AG04450 (cell line): Measurements from ENCODE around the gene HSH2D. TPM values are rescaled to one million over a fixed set of nuclear protein-coding genes. Genes with fewer than 3 reads are reported as not detected.
"Not testable (repeated sequence)": the region's sequence is repeated elsewhere in the genome, so short reads cannot be mapped to it uniquely, and the experiment has no call there.

Experiments
- CTCF ChIA-PET: fragments of 300-600, 350-600 bp; formaldehyde crosslinking; extraction: SDS; loops from one replicate; lab custom pipeline; 2022; ENCODE audit warnings: antibody characterized with exemption, inconsistent platforms; lab: Charles Lee
- POLR2A ChIA-PET: fragments of 350-600 bp; formaldehyde crosslinking; extraction: SDS; loops from one replicate; lab custom pipeline; 2021; ENCODE audit warnings: antibody characterized with exemption, inconsistent platforms; lab: Yijun Ruan, JAX
- DNase-seq: peaks from one replicate; pipeline ENCODE4 v3.0.0-alpha.2; 2011; ENCODE audit warnings: low read depth, low spot score
- H3K27ac ChIP-seq: one replicate; pipeline ENCODE4 v1.5.1; 2012; ENCODE audit warnings: low read depth, low read length, control low read depth
- H3K27me3 ChIP-seq: one replicate; pipeline ENCODE4 v1.6.0; 2012; ENCODE audit warnings: low read length; ENCODE audit not compliant: control insufficient read depth, insufficient read depth
- H3K4me3 ChIP-seq: 2 replicates; pipeline ENCODE4 v1.5.1; 2011; ENCODE audit warnings: mild to moderate bottlenecking, low read depth, low read length, control low read depth
- H3K9me3 ChIP-seq: 2 replicates; pipeline ENCODE4 v1.5.1; 2012; ENCODE audit warnings: low read length; ENCODE audit not compliant: control insufficient read depth, insufficient read depth
- polyA plus RNA-seq: library from polyadenylated mRNA; depleted of rRNA; stranded (reverse); fragments of >200 nt; gene quantifications from 2 replicates; pipeline ENCODE4 v1.2.3, GENCODE V29; 2011
- TF ChIP-seq, protein P1 (sequence below): IDR thresholded peaks from 2 replicates; pipeline ENCODE4 v1.5.1; 2011; ENCODE audit warnings: low read depth, low read length, control low read depth, inconsistent platforms

The HSH2D gene
- polyA plus RNA-seq, 1 experiment = not detected

DNA sequence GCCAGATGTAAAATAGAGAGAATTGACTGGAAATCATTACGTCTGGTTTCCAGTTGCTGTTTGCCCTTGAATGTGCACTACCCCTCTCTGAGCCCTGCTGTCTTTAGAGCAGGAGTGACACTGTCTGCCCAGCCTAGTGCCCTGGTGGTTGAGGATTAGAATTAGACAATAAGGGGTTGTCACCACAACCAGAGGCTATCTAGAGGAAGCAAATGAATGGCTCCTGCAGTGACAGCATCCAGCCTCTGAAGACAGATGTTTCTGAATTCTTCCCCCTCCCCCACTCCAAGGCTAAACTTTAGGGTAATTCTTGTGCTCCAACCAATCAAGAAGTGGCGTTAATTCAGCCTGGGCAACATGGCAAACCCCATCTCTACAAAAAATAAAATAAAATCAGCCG lies 29.8 kb upstream of the HSH2D start:
- Histone ChIP-seq H3K9me3 (peaks cover 7% of the 10 kb centered on the region; the same call in 1 of the 2 replicates), H3K27me3 (no peaks in the 10 kb centered on the region), H3K27ac (no peak overlapping the region), H3K4me3 (no peak overlapping the region)
- ChIA-PET POLR2A (no interaction called here), CTCF (no interaction called here)
- TF ChIP-seq, protein P1, sequence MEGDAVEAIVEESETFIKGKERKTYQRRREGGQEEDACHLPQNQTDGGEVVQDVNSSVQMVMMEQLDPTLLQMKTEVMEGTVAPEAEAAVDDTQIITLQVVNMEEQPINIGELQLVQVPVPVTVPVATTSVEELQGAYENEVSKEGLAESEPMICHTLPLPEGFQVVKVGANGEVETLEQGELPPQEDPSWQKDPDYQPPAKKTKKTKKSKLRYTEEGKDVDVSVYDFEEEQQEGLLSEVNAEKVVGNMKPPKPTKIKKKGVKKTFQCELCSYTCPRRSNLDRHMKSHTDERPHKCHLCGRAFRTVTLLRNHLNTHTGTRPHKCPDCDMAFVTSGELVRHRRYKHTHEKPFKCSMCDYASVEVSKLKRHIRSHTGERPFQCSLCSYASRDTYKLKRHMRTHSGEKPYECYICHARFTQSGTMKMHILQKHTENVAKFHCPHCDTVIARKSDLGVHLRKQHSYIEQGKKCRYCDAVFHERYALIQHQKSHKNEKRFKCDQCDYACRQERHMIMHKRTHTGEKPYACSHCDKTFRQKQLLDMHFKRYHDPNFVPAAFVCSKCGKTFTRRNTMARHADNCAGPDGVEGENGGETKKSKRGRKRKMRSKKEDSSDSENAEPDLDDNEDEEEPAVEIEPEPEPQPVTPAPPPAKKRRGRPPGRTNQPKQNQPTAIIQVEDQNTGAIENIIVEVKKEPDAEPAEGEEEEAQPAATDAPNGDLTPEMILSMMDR = no peak
- DNase-seq = no peak

DNA sequence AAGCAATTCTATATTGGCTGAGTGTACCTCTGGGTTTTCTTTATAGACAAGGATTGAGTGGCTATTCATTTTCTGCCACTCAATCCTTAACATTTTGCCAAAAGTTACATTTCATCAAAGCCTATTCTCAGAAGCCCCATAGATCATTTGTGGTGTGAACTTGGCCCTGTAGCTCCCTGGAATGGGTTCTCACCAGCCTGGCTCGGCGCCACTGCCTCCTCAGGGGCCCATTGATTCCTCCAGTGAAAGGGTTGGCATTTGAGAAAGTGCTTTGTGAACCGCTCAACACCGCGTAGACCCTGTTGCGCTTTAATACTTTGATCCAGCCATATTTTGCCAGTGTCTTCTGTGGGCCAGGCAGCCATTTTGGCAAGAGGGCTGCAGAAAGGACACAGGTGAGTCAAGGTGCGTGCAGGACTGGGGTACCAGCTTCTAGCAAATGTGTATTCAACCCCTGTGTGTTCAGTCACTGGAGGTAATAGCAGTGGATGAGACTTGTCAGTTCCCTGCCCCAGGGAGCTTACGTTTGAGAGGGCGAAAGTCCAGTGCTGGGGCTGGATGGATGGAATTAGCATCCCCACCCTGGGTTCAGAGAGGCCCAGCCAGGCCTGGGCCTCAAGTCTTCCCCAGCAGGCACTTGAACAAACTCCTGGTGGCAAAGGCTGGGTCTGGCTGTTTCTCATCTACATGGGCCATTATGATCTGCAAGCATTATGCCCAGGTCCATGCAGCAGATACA lies 28.0 kb upstream of the HSH2D start:
- POLR2A ChIA-PET = interaction anchor here (1.1 kb wide), 1 partner anchor 39 kb away, joined by 3 read pairs; the partner anchor contains the start of gene TPM4

DNA sequence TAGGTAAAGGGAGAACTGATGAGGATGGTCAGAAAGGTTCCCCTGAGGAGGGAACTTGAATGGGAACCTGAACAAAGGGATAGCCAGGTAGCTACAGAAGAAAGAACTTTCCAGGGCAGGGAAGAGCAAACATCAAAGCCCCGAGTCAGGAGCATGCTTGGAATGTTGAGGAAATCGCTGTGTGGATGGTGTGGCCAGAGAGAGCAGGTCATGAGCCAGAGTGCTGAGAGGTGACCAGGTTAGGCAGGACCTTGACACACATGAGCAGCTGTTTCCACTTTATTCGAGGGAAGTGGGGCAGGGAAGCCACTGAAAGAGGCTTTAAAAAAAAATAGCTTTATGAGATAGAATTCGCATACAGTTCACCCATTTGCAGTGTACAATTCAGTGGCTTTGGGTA lies 27.4 kb upstream of the HSH2D start:
- Histone ChIP-seq H3K9me3 (peaks cover 3% of the 10 kb centered on the region; the same call in 1 of the 2 replicates), H3K27me3 (no peaks in the 10 kb centered on the region), H3K4me3 (no peak overlapping the region), H3K27ac (no peak overlapping the region)
- ChIA-PET CTCF (no interaction called here), POLR2A (interaction anchor here (0.6 to 1.1 kb wide), 2 partner anchors 40 to 468 kb away, joined by 3 read pairs; partner anchors contain the start of gene TPM4)
- TF ChIP-seq, protein P1 = no peak
- no peak for DNase-seq

More for the DNA sequence above, 28.0 kb upstream of the HSH2D start:
- H3K27ac ChIP-seq = no peak overlapping the region
- no peak overlapping the region for H3K4me3 ChIP-seq
- CTCF ChIA-PET = interaction anchor here (1.2 kb wide), 1 partner anchor 52 kb away, joined by 4 read pairs; no protein-coding TSS in a partner anchor
- TF ChIP-seq, protein P1 = no peak
- no peaks in the 10 kb centered on the region for H3K27me3 ChIP-seq
- DNase-seq = no peak
- H3K9me3 ChIP-seq = peaks cover 6% of the 10 kb centered on the region; the same call in 1 of the 2 replicates

DNA sequence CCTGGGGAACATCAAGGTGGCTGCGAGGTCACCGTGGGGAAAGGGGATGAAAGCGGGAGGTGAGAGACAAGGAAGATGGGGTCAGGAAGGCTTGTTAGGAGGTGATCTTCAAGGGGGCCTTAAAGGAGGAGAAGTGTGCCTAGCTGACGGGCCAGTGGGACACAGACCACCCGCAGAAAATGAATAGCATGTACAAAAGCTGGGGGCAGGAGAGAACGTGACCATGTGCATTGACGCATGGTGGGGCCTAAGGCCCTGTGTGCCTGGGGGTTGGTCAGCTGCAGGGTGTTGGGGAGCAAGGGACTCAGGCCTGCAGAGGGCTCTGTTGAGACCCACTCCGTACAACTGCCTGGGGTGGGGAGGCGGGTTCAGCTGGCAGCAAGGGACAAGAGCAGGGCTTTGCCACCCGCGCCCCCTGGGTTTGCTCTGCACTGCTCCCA lies 25.9 kb upstream of the HSH2D start:
- Histone ChIP-seq H3K27me3 (no peaks in the 10 kb centered on the region), H3K9me3 (no peaks in the 10 kb centered on the region), H3K4me3 (no peak overlapping the region), H3K27ac (no peak overlapping the region)
- TF ChIP-seq, protein P1 = 0 out of 2 replicates have a peak, but pooled peaks have one; percentile 5
- ChIA-PET POLR2A (no interaction called here), CTCF (no interaction called here)
- no peak for DNase-seq

DNA sequence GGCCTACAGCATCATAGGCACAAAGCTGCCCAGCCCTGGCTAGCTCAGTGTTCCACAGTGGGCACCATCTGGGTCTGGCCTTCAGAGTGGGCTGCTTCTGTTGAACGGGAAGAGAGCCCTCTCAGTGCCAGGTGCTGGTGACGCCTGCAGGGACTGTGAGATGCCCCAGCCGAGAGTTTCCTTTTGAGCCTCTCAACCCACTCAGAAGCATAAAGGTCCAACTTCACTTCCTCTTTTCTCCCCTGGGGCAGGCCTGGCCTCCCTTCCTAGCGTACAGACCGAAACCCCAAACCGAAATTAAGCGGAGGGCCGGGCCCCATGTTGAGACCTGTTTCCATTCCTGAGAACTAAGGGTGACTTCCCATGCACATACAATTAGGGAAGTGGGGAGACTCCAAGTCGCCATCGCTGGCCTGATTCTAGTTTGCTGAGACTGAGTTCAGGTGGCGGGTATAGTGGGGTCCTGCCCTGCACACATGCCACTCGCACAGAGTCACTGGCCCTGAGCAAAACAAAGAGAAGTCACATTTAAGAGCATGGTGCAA lies 24.9 kb upstream of the HSH2D start:
- ChIA-PET CTCF (no interaction called here), POLR2A (no interaction called here)
- DNase-seq = no peak
- Histone ChIP-seq H3K27ac (no peak overlapping the region), H3K9me3 (no peaks in the 10 kb centered on the region), H3K27me3 (no peaks in the 10 kb centered on the region), H3K4me3 (no peak overlapping the region)
- TF ChIP-seq, protein P1 = no peak

DNA sequence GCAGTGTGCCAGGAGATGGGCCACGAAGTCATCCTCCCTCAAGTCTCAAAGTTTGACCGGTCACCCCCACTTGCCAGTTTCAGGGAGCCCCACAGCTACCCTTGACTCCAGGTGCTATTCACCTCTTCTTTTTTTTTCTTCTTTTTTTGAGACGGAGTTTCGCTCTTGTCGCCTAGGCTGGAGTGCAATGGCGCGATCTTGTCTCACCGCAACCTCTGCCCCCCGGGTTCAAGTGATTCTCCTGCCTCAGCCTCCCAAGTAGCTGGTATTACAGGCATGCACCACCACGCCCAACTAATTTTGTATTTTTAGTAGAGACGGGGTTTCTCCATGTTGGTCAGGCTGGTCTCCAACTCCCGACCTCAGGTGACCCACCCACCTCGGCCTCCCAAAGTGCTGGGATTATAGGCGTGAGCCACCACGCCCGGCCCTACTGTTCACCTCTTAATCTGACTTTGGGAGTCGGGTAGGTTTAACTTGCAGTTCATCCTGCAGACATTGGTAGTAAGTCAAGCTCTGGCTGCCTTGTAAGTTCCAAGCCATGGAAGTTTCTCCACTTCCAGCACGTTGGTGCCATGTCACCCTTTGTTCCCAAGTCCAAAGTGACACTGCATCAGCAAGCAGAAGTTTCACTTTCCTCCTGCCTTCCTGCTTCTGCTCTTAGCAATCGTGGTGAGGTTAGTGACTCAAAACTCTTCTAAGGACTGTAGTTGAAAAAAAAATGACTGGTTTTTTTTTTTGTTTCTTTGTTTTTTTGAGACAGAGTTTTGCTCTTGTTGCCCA lies 24.2 kb upstream of the HSH2D start:
- CTCF ChIA-PET, DNase-seq, H3K4me3 ChIP-seq, H3K9me3 ChIP-seq, H3K27me3 ChIP-seq, POLR2A ChIA-PET, H3K27ac ChIP-seq: not testable (repeated sequence)
